ENCODE measurements around the gene DPPA4. TPM values are rescaled to one million over a fixed set of nuclear protein-coding genes. Genes with fewer than 3 reads are reported as not detected.

The DPPA4 gene
- polyA plus RNA-seq, 6 donors from 2014 or later = 2.7 to 8.7 (median 3.8) TPM

DNA sequence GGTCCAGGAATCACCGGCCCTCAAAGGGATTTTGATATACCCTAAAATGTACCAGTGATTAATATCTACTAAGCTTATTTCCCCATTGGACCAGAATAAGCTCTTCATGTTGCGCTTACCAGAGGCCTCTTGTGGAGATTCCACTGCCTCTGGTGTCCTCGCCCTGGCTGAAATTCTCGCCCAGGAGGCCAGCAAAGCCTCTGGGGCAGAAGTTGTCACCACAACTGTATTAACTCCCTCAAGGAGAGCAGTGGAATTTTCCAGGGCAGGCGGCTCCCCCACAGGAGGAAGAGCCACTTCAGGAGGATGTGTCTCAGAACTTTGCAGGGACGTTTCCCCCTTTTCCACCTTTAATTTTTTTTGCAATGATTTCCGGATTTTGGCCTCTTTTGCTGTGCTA, 6.9 kb downstream of the DPPA4 start:
- H3K27me3 Mint-ChIP-seq = peaks cover 2 to 12% (median 8%) of the 10 kb centered on the region in 3 donors
- no peak overlapping the region for H3K4me3 Mint-ChIP-seq
- ATAC-seq (ENCODE audit: low read depth in 2 of 2) (no peak), DNase-seq (no peak)
- peaks cover 0 to 6% (median 2%) of the 10 kb centered on the region in 3 donors for H3K4me1 Mint-ChIP-seq
- H3K36me3 Mint-ChIP-seq = no peaks in the 10 kb centered on the region
- H3K9me3 Mint-ChIP-seq = no peaks in the 10 kb centered on the region
- no peak overlapping the region for H3K27ac Mint-ChIP-seq

- Mint-ChIP-seq H3K36me3 (no peaks in the 10 kb centered on the region), H3K27ac (peak overlapping the region in 1 of 6 donors; percentile 8), H3K4me3 (no peak overlapping the region), H3K9me3 (no peaks in the 10 kb centered on the region), H3K27me3 (no peaks in the 10 kb centered on the region), H3K4me1 (peaks cover 0 to 3% (median 0%) of the 10 kb centered on the region in 3 donors)
- DNase-seq (no peak), ATAC-seq (ENCODE audit: low read depth in 2 of 2) (no peak)
These were observed 9.1 kb downstream of the DPPA4 start for GRCh38 chr3:109328202-109328601.

DNA sequence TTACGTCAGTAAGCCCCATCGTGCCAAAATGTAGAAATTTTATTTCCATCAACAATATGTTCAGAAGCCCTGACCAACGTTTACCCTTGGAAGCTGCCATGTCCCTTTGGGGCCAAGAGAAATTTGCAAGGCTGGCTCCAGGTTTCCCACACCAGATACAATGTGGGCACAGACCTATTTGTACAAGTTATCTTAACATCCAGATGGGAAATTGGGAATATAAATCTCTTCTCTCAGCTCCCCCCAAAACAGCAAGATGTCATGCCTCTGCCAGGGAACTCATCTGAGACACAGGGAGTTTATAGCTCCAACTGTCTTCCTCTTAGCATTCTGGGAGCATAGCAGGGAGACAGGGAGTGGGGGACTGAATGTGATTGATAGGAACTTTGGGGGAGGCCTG, 11.7 kb downstream of the DPPA4 start:
- ATAC-seq (ENCODE audit: low read depth in 2 of 2) = no peak
- no peak overlapping the region for H3K27ac Mint-ChIP-seq
- H3K36me3 Mint-ChIP-seq = no peaks in the 10 kb centered on the region
- no peak overlapping the region for H3K4me3 Mint-ChIP-seq
- no peaks in the 10 kb centered on the region for H3K9me3 Mint-ChIP-seq
- no peak for DNase-seq
- H3K27me3 Mint-ChIP-seq = no peaks in the 10 kb centered on the region
- no peaks in the 10 kb centered on the region for H3K4me1 Mint-ChIP-seq

- Mint-ChIP-seq H3K36me3 (no peaks in the 10 kb centered on the region), H3K9me3 (no peaks in the 10 kb centered on the region), H3K27ac (no peak overlapping the region), H3K4me1 (no peaks in the 10 kb centered on the region), H3K4me3 (no peak overlapping the region), H3K27me3 (no peaks in the 10 kb centered on the region)
- no peak for ATAC-seq (ENCODE audit: low read depth in 2 of 2)
- DNase-seq = no peak
These were observed 12.2 kb downstream of the DPPA4 start for GRCh38 chr3:109325109-109325508.

- Mint-ChIP-seq H3K4me3 (no peak within 1 kb of the TSS), H3K9me3 (no peaks in the 10 kb centered on the region), H3K27me3 (no peaks in the 10 kb centered on the region), H3K4me1 (no peaks in the 10 kb centered on the region), H3K36me3 (no peaks in the 10 kb centered on the region), H3K27ac (no peak within 1 kb of the TSS)
- no peak for ATAC-seq (ENCODE audit: low read depth in 2 of 2)
- no peak for DNase-seq
These were observed 21.1 kb downstream of the DPPA4 start, which contains the start of gene DPPA2 for GRCh38 chr3:109316162-109316730. TSS of gene DPPA2 (minus strand) at chr3:109316517. CDS start at chr3:109314542, 1,975 bp downstream.

GRCh38 chr3:109313061-109313460, 24.3 kb downstream of the DPPA4 start:
- DNase-seq (no peak), ATAC-seq (ENCODE audit: low read depth in 2 of 2) (no peak)
- Mint-ChIP-seq H3K36me3 (no peaks in the 10 kb centered on the region), H3K9me3 (peaks cover 0 to 5% (median 0%) of the 10 kb centered on the region in 7 donors), H3K27me3 (no peaks in the 10 kb centered on the region), H3K4me3 (no peak overlapping the region), H3K4me1 (no peaks in the 10 kb centered on the region), H3K27ac (no peak overlapping the region)

- Mint-ChIP-seq H3K4me1 (no peaks in the 10 kb centered on the region), H3K36me3 (no peaks in the 10 kb centered on the region), H3K27ac (no peak overlapping the region), H3K27me3 (peaks cover 0 to 4% (median 0%) of the 10 kb centered on the region in 3 donors), H3K9me3 (no peaks in the 10 kb centered on the region), H3K4me3 (no peak overlapping the region)
- no peak for DNase-seq
- ATAC-seq (ENCODE audit: low read depth in 2 of 2) = no peak
These were observed 39.9 kb downstream of the DPPA4 start for GRCh38 chr3:109297496-109297895.

DNA sequence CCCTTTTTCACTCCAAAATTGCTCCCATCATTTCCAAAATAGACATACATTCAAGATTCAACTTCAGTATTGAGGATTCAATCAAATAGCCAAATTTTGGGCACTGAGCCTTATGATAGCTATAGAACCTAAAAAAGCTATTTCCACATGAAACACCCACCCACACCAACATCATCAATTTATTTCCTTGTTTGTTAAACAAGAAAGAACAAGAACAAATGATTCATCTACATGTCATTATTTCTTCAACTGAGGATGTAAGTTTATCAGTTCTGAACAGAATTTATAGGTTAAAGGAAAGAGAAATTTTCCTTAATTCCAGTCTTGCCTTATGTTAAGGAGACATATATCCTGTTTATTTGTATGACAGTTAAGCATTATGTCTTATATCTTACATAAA, 53.3 kb downstream of the DPPA4 start:
- H3K36me3 Mint-ChIP-seq = no peaks in the 10 kb centered on the region

GRCh38 chr3:109278546-109278945, 58.8 kb downstream of the DPPA4 start:
- H3K27me3 Mint-ChIP-seq = peaks cover 0 to 9% (median 0%) of the 10 kb centered on the region in 3 donors
- H3K9me3 Mint-ChIP-seq = no peaks in the 10 kb centered on the region
- H3K4me1 Mint-ChIP-seq = peaks cover 0 to 4% (median 0%) of the 10 kb centered on the region in 3 donors
- DNase-seq = no peak
- H3K4me3 Mint-ChIP-seq = no peak overlapping the region
- no peak overlapping the region for H3K27ac Mint-ChIP-seq
- H3K36me3 Mint-ChIP-seq = no peaks in the 10 kb centered on the region
- ATAC-seq (ENCODE audit: low read depth in 2 of 2) = no peak

More for the DNA sequence above, 53.3 kb downstream of the DPPA4 start:
- DNase-seq (no peak), ATAC-seq (ENCODE audit: low read depth in 2 of 2) (no peak)
- Mint-ChIP-seq H3K4me1 (no peaks in the 10 kb centered on the region), H3K9me3 (peaks cover 0 to 2% (median 0%) of the 10 kb centered on the region in 7 donors), H3K27me3 (no peaks in the 10 kb centered on the region), H3K4me3 (no peak overlapping the region), H3K27ac (no peak overlapping the region)

DNA sequence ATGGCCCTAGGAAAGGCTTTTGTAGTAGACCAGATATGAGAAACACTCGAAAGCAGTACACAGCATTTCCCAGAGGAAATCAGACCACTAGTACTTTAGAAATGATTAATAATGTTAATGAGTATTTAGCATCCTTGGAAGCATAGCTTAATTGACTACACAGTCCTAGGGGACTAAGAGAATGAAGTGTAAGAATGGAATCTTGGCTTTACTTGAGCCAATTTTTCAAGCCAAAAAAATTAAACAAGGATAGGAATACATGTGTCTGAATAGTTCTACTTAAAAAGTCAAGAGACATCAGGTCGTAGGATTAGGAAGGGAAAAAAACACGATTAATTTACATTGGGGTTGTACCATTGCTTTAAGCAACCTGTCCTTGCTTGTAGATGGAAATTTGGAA, 59.2 kb downstream of the DPPA4 start:
- Mint-ChIP-seq H3K36me3 (no peaks in the 10 kb centered on the region), H3K27me3 (peaks cover 0 to 9% (median 0%) of the 10 kb centered on the region in 3 donors), H3K27ac (no peak overlapping the region), H3K9me3 (no peaks in the 10 kb centered on the region), H3K4me3 (no peak overlapping the region), H3K4me1 (peaks cover 0 to 4% (median 0%) of the 10 kb centered on the region in 3 donors)
- DNase-seq (no peak), ATAC-seq (ENCODE audit: low read depth in 2 of 2) (no peak)

Other genes with a start within 250 kb of the DPPA4 start
- gene MORC1, start 219.4 kb downstream of the DPPA4 start, polyA plus RNA-seq (ENCODE audit: low read depth in 6 of 6) = under 1 TPM in 1 of 6 donors, not detected in 5; 0.12 TPM
- not detected for gene C3orf85, start 200.8 kb downstream of the DPPA4 start, polyA plus RNA-seq (ENCODE audit: low read depth in 6 of 6)
- not detected for gene DPPA2, start 21.0 kb downstream of the DPPA4 start, polyA plus RNA-seq (ENCODE audit: low read depth in 6 of 6)